ENCODE results near the gene LCA5.

The LCA5 gene

DNA sequence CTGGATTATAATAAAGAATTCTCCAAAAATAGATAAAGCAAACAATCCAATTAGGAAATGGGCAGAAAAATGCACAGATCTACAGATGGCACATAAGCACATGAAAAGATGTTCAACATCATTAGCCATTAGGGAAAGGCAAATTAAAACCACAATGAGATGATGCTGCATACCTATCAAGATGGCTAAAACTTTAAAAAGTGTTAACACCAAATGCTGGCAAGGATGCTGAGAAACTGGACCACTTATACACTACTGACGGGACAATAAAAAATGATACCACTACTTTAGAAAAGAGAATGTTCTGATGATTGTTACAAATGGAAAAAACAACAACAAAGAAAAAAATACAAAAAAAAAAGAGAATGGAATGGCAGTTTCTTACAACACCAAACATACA is 26.5 kb downstream of the LCA5 start:
- H3K18ac ChIP-seq (ENCODE audit: low read depth in 1 of 2, low read length in 2 of 2), result no peak overlapping the region

DNA sequence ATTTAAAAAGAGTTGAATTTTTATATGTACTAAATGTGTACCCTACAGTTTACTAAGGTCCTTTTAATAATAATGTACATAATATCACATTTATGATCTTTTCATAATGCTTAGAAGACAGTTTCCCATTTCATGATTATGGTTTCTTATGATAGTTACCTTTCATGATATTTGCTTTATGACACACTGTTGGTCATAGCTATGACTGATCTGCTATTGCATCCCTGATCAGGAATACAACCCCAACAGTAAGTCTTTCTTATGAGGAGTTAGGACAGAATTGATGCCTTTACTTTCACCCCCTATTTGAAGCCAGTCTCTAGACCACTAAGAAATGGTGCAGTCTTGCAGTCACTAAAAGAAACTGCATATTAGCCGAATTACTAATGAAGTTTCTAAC is 31.0 kb downstream of the LCA5 start:
- Histone ChIP-seq H3K4me2 (ENCODE audit: low read length, poor library complexity, severe bottlenecking) (no peak overlapping the region), H3K27ac (ENCODE audit: low read length, poor library complexity, severe bottlenecking) (no peak overlapping the region), H3K4me1 (ENCODE audit: control insufficient read depth, insufficient read depth, low read depth, low read length) (no peaks in the 10 kb centered on the region), H2AFZ (ENCODE audit: low read depth, low read length) (no peak overlapping the region), H3K36me3 (ENCODE audit: control insufficient read depth in 1 of 2, insufficient read depth in 2 of 2, low read depth in 1 of 2, low read length in 2 of 2) (peaks cover 0 to 6% of the 10 kb centered on the region in 2 experiments), H2BK120ac (ENCODE audit: low read depth, low read length) (no peak overlapping the region), H2AK5ac (ENCODE audit: low read length, severe bottlenecking) (no peak overlapping the region), H3K27me3 (ENCODE audit: control insufficient read depth in 1 of 2, insufficient read depth in 1 of 2, low read length in 2 of 2) (no peaks in the 10 kb centered on the region), H3K4me3 (ENCODE audit: insufficient read depth in 1 of 2, low read depth in 1 of 2, low read length in 2 of 2) (no peak overlapping the region), H3K4ac (ENCODE audit: low read depth in 1 of 2, low read length in 2 of 2) (no peak overlapping the region), H2BK12ac (ENCODE audit: low read length in 2 of 2) (no peak overlapping the region), H3K18ac (ENCODE audit: low read depth in 1 of 2, low read length in 2 of 2) (no peak overlapping the region), H3K79me1 (replicated peaks; ENCODE audit: low read length, poor library complexity, severe bottlenecking) (peaks cover 4% of the 10 kb centered on the region), H3K23ac (ENCODE audit: low read length in 2 of 2) (no peak overlapping the region), H3K9me3 (ENCODE audit: control insufficient read depth, low read length) (no peaks in the 10 kb centered on the region), H2BK15ac (ENCODE audit: low read depth, poor library complexity, severe bottlenecking) (no peak overlapping the region), H4K91ac (ENCODE audit: low read length) (no peak overlapping the region), H3K14ac (ENCODE audit: low read length in 2 of 2) (no peak overlapping the region), H4K8ac (ENCODE audit: low read length) (no peak overlapping the region), H2BK5ac (ENCODE audit: low read depth, low read length, poor library complexity, severe bottlenecking) (no peak overlapping the region), H3K9ac (ENCODE audit: low read length) (no peak overlapping the region)
- no peak for DNase-seq
- WGBS, result no CpG with 5 or more reads among the region's 1 CpG

More for the DNA sequence above, 26.5 kb downstream of the LCA5 start:
- Histone ChIP-seq H3K4me2 (ENCODE audit: low read length, poor library complexity, severe bottlenecking) (no peak overlapping the region), H3K79me1 (replicated peaks; ENCODE audit: low read length, poor library complexity, severe bottlenecking) (peaks cover 5% of the 10 kb centered on the region), H2BK120ac (ENCODE audit: low read depth, low read length) (no peak overlapping the region), H3K14ac (ENCODE audit: low read length in 2 of 2) (no peak overlapping the region), H3K9ac (ENCODE audit: low read length) (no peak overlapping the region), H3K27me3 (ENCODE audit: control insufficient read depth in 1 of 2, insufficient read depth in 1 of 2, low read length in 2 of 2) (no peaks in the 10 kb centered on the region), H3K9me3 (ENCODE audit: control insufficient read depth, low read length) (no peaks in the 10 kb centered on the region), H2BK12ac (ENCODE audit: low read length in 2 of 2) (no peak overlapping the region), H3K4me3 (ENCODE audit: insufficient read depth in 1 of 2, low read depth in 1 of 2, low read length in 2 of 2) (no peak overlapping the region), H2AFZ (ENCODE audit: low read depth, low read length) (no peak overlapping the region), H3K36me3 (ENCODE audit: control insufficient read depth in 1 of 2, insufficient read depth in 2 of 2, low read depth in 1 of 2, low read length in 2 of 2) (peaks cover 0 to 26% of the 10 kb centered on the region in 2 experiments), H3K4ac (ENCODE audit: low read depth in 1 of 2, low read length in 2 of 2) (no peak overlapping the region), H2AK5ac (ENCODE audit: low read length, severe bottlenecking) (no peak overlapping the region), H4K91ac (ENCODE audit: low read length) (no peak overlapping the region), H2BK15ac (ENCODE audit: low read depth, poor library complexity, severe bottlenecking) (no peak overlapping the region), H3K23ac (ENCODE audit: low read length in 2 of 2) (no peak overlapping the region), H4K8ac (ENCODE audit: low read length) (no peak overlapping the region), H3K4me1 (ENCODE audit: control insufficient read depth, insufficient read depth, low read depth, low read length) (no peaks in the 10 kb centered on the region), H3K27ac (ENCODE audit: low read length, poor library complexity, severe bottlenecking) (no peak overlapping the region), H2BK5ac (ENCODE audit: low read depth, low read length, poor library complexity, severe bottlenecking) (no peak overlapping the region)
- DNase-seq, result no peak
- WGBS, result no CpG with 5 or more reads among the region's 1 CpG

DNA sequence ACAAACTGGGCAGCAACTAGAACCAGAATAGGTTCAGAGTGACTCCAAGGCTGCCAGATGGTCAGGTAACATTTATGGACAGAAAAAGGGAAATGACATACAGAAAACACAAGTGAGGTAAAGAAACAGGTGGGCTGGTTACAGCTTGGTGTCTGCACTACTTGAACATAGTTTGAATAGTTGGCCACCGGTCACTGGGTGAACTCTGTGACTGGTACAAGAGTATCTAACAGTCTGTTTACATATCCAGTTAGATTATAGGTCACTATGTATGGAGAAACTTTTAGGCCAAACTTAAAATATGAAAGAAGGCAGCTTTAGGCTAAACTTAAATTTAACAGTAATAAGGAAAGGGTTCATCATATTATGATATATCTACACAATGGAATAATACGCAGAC is 32.9 kb downstream of the LCA5 start:
- no peak overlapping the region for H2BK120ac ChIP-seq (ENCODE audit: low read depth, low read length)

DNA sequence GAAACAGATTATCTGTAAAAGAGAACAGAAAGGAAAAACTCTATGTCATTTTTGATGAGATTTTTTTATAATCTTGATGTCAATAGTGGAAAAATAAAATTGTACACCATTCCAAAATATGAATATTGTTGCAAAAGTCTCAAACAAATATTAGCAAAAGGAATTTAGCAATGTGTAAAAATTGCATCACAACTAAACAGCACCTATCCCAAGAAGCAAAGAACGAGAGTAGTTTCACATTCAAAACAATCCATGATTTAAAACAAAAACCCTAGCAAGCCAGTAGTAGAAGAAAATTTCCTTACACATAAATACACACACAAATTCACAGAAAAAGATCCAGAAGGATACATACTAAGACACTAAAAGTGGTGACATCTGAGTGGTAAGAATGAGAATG is 38.4 kb downstream of the LCA5 start:
- Histone ChIP-seq H2BK5ac (ENCODE audit: low read depth, low read length, poor library complexity, severe bottlenecking) (no peak overlapping the region), H4K91ac (ENCODE audit: low read length) (no peak overlapping the region), H3K4me3 (ENCODE audit: insufficient read depth in 1 of 2, low read depth in 1 of 2, low read length in 2 of 2) (no peak overlapping the region), H3K27me3 (ENCODE audit: control insufficient read depth in 1 of 2, insufficient read depth in 1 of 2, low read length in 2 of 2) (no peaks in the 10 kb centered on the region), H3K18ac (ENCODE audit: low read depth in 1 of 2, low read length in 2 of 2) (no peak overlapping the region), H4K8ac (ENCODE audit: low read length) (no peak overlapping the region), H2BK120ac (ENCODE audit: low read depth, low read length) (no peak overlapping the region), H3K9ac (ENCODE audit: low read length) (peak overlapping the region; percentile 77), H3K36me3 (ENCODE audit: control insufficient read depth in 1 of 2, insufficient read depth in 2 of 2, low read depth in 1 of 2, low read length in 2 of 2) (no peaks in the 10 kb centered on the region), H3K79me1 (replicated peaks; ENCODE audit: low read length, poor library complexity, severe bottlenecking) (peaks cover 2% of the 10 kb centered on the region), H2BK15ac (ENCODE audit: low read depth, poor library complexity, severe bottlenecking) (no peak overlapping the region), H3K9me3 (ENCODE audit: control insufficient read depth, low read length) (no peaks in the 10 kb centered on the region), H3K27ac (ENCODE audit: low read length, poor library complexity, severe bottlenecking) (no peak overlapping the region), H2AFZ (ENCODE audit: low read depth, low read length) (no peak overlapping the region), H2BK12ac (ENCODE audit: low read length in 2 of 2) (no peak overlapping the region), H3K23ac (ENCODE audit: low read length in 2 of 2) (no peak overlapping the region), H2AK5ac (ENCODE audit: low read length, severe bottlenecking) (no peak overlapping the region), H3K4me2 (ENCODE audit: low read length, poor library complexity, severe bottlenecking) (no peak overlapping the region), H3K4ac (ENCODE audit: low read depth in 1 of 2, low read length in 2 of 2) (no peak overlapping the region), H3K14ac (ENCODE audit: low read length in 2 of 2) (no peak overlapping the region), H3K4me1 (ENCODE audit: control insufficient read depth, insufficient read depth, low read depth, low read length) (no peaks in the 10 kb centered on the region)
- DNase-seq, result no peak
- 75% methylated on average over 1 of the region's 1 CpG for WGBS

More for the DNA sequence above, 32.9 kb downstream of the LCA5 start:
- no peak overlapping the region for H3K18ac ChIP-seq (ENCODE audit: low read depth in 1 of 2, low read length in 2 of 2)
- H3K4me3 ChIP-seq (ENCODE audit: insufficient read depth in 1 of 2, low read depth in 1 of 2, low read length in 2 of 2), result no peak overlapping the region
- no peak overlapping the region for H3K14ac ChIP-seq (ENCODE audit: low read length in 2 of 2)
- no peak overlapping the region for H2BK12ac ChIP-seq (ENCODE audit: low read length in 2 of 2)
- no peak overlapping the region for H2BK15ac ChIP-seq (ENCODE audit: low read depth, poor library complexity, severe bottlenecking)
- H3K27ac ChIP-seq (ENCODE audit: low read length, poor library complexity, severe bottlenecking), result no peak overlapping the region
- no peaks in the 10 kb centered on the region for H3K4me1 ChIP-seq (ENCODE audit: control insufficient read depth, insufficient read depth, low read depth, low read length)
- H3K79me1 ChIP-seq (replicated peaks; ENCODE audit: low read length, poor library complexity, severe bottlenecking), result peaks cover 4% of the 10 kb centered on the region
- no peak overlapping the region for H4K8ac ChIP-seq (ENCODE audit: low read length)
- no peak overlapping the region for H3K4ac ChIP-seq (ENCODE audit: low read depth in 1 of 2, low read length in 2 of 2)
- peaks cover 0 to 4% of the 10 kb centered on the region in 2 experiments for H3K36me3 ChIP-seq (ENCODE audit: control insufficient read depth in 1 of 2, insufficient read depth in 2 of 2, low read depth in 1 of 2, low read length in 2 of 2)
- 67% methylated on average over 1 of the region's 2 CpGs for WGBS
- H2AFZ ChIP-seq (ENCODE audit: low read depth, low read length), result no peak overlapping the region
- H3K23ac ChIP-seq (ENCODE audit: low read length in 2 of 2), result no peak overlapping the region
- H2AK5ac ChIP-seq (ENCODE audit: low read length, severe bottlenecking), result no peak overlapping the region
- H4K91ac ChIP-seq (ENCODE audit: low read length), result no peak overlapping the region
- no peak overlapping the region for H3K9ac ChIP-seq (ENCODE audit: low read length)
- H3K4me2 ChIP-seq (ENCODE audit: low read length, poor library complexity, severe bottlenecking), result no peak overlapping the region
- DNase-seq, result no peak
- H3K27me3 ChIP-seq (ENCODE audit: control insufficient read depth in 1 of 2, insufficient read depth in 1 of 2, low read length in 2 of 2), result no peaks in the 10 kb centered on the region
- H3K9me3 ChIP-seq (ENCODE audit: control insufficient read depth, low read length), result no peaks in the 10 kb centered on the region
- no peak overlapping the region for H2BK5ac ChIP-seq (ENCODE audit: low read depth, low read length, poor library complexity, severe bottlenecking)

Measured in mesenchymal stem cell (in vitro differentiated cells and primary cell).